GM19455 (cell line): ENCODE data around the gene CASP7.

Source experiments
- ATAC-seq: cut with Tn5 transposase; IDR thresholded peaks from one replicate; pipeline ENCODE4 v1.9.1; 2021; ENCODE audit not compliant: unreplicated experiment

The CASP7 gene

GRCh38 chr10:113712024-113712423, 32.3 kb downstream of the CASP7 start:
- no peak for ATAC-seq

GRCh38 chr10:113712755-113713639, 33.3 kb downstream of the CASP7 start:
- no peak for ATAC-seq

GRCh38 chr10:113713640-113713982, 33.9 kb downstream of the CASP7 start:
- no peak for ATAC-seq

GRCh38 chr10:113716109-113716910, 36.6 kb downstream of the CASP7 start:
- ATAC-seq: no peak

- no peak for ATAC-seq
These were observed 39.5 kb downstream of the CASP7 start for GRCh38 chr10:113718969-113719822.

- ATAC-seq: no peak
These were observed 40.7 kb downstream of the CASP7 start for GRCh38 chr10:113720386-113720785.

GRCh38 chr10:113732160-113732881, 52.6 kb downstream of the CASP7 start:
- no peak for ATAC-seq

- no peak for ATAC-seq
These were observed 53.3 kb downstream of the CASP7 start for GRCh38 chr10:113732966-113733365.

- no peak for ATAC-seq
These were observed 53.9 kb downstream of the CASP7 start for GRCh38 chr10:113733635-113734034.

GRCh38 chr10:113735913-113736312, 56.2 kb downstream of the CASP7 start:
- no peak for ATAC-seq

GRCh38 chr10:113736576-113736975, 56.9 kb downstream of the CASP7 start:
- ATAC-seq: no peak

- ATAC-seq: no peak
These were observed 59.3 kb downstream of the CASP7 start for GRCh38 chr10:113739031-113739430.

GRCh38 chr10:113739577-113739976, 59.9 kb downstream of the CASP7 start:
- no peak for ATAC-seq

GRCh38 chr10:113740850-113741249, 61.1 kb downstream of the CASP7 start:
- ATAC-seq: no peak

GRCh38 chr10:113742466-113742865, 62.8 kb downstream of the CASP7 start:
- ATAC-seq: no peak

- no peak for ATAC-seq
These were observed 63.9 kb downstream of the CASP7 start for GRCh38 chr10:113743594-113743993.

GRCh38 chr10:113745374-113745773, 65.7 kb downstream of the CASP7 start:
- ATAC-seq: no peak

GRCh38 chr10:113746217-113746957, 66.7 kb downstream of the CASP7 start:
- ATAC-seq: no peak

- no peak for ATAC-seq
These were observed 71.5 kb downstream of the CASP7 start, which contains the start of gene PLEKHS1 for GRCh38 chr10:113751181-113751732. TSS of gene PLEKHS1 (plus strand) at chr10:113751682. CDS start at chr10:113755278, 3,596 bp downstream.
